Measurements from ENCODE around the gene E2F2.

Gene E2F2

DNA sequence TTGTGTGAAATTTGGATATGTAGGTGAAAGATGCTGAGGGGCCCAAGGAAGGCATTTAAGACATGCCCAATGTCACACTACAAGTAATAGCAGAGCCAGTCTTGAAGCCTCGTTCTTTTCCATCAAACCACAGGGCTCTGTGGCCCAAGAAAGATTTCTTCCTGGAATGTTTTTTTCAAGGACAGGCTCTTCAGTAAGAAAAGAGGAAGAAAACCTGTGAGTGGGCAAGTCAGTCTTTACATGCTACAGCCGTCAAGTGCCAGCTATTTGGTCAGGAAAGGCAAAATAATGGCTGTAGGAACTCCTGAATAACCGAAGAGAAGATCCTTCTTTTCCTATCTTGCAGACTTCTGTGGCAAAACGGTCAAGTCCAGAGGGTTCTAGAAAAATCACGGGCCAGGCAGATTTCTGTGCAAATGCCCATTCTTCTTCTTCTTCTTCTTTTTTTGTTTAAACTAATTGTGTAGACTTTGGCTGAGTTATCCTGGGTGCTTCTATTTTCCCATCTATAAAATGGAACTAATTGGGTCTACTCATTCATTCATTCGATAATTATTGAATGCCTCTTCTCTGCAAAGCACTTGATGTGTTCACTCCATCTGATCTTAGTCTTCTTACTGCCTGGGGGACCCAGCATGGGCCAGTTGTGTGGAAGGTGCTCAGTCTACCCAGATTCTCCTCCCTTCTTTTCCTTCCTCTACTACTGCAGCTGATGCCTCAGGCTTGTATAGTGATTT is 30.2 kb upstream of the E2F2 start:
- ChIA-PET CTCF (interaction anchor here (1.2 to 40.3 kb wide), 2 partner anchors 25 to 76 kb away, joined by 3 to 1485 read pairs; no protein-coding TSS in a partner anchor), POLR2A (interaction anchor here (0.7 to 3.3 kb wide), 3 partner anchors 10 to 25 kb away, joined by 3 to 18 read pairs (median 4); no protein-coding TSS in a partner anchor)
- TF ChIP-seq, protein P1, sequence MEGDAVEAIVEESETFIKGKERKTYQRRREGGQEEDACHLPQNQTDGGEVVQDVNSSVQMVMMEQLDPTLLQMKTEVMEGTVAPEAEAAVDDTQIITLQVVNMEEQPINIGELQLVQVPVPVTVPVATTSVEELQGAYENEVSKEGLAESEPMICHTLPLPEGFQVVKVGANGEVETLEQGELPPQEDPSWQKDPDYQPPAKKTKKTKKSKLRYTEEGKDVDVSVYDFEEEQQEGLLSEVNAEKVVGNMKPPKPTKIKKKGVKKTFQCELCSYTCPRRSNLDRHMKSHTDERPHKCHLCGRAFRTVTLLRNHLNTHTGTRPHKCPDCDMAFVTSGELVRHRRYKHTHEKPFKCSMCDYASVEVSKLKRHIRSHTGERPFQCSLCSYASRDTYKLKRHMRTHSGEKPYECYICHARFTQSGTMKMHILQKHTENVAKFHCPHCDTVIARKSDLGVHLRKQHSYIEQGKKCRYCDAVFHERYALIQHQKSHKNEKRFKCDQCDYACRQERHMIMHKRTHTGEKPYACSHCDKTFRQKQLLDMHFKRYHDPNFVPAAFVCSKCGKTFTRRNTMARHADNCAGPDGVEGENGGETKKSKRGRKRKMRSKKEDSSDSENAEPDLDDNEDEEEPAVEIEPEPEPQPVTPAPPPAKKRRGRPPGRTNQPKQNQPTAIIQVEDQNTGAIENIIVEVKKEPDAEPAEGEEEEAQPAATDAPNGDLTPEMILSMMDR (IDR thresholded peaks at IDR 0.05; ENCODE audit: insufficient read depth, low read length, missing control alignments): no peak
- H3K4me3 ChIP-seq (ENCODE audit: low read depth, low read length): no peak overlapping the region
- no peak for DNase-seq (ENCODE audit: low read depth, low spot score)

DNA sequence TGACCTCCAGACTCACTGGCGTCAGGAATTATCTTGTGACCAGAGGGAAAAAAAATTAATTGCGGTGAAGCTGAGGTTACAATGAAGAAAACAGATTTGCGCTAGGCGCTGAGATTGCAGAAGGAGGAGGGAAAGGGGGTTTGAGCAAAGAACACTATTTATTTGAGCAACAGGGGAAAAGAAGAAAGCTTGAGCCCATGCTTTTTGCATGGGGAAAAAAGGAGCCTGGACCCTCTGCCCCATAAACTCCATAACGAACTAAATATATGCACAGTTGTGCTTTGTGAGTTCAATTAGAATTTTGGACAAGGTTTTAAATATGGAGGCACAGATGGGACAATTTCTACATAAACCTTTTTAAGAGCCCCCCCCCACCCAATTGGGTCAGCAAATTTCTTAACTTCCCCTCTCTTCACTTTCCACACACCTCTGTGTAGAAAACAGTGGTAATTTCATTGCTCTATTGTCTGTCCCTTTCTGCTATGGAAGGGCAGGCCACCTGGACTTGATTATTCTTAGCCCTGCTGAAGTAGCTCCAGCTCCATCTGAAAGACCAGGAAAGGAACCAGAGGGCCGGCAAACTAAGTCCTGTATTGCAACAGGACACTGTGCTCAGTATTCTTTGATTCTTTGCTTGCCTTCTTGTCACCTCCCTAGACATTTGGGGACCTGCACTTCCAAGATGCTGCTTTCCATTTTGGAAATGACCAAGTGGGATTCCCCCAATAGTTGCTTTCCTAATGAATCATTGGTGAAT is 29.1 kb upstream of the E2F2 start:
- no peak for DNase-seq (ENCODE audit: low read depth, low spot score)
- CTCF ChIA-PET: interaction anchor here (1.0 to 40.3 kb wide), 4 partner anchors 12 to 77 kb away, joined by 3 to 1485 read pairs (median 4); no protein-coding TSS in a partner anchor
- POLR2A ChIA-PET: interaction anchor here (0.7 to 5.5 kb wide), 12 partner anchors 10 to 138 kb away, joined by 3 to 67 read pairs (median 5); no protein-coding TSS in a partner anchor
- TF ChIP-seq, protein P1 (IDR thresholded peaks at IDR 0.05; ENCODE audit: insufficient read depth, low read length, missing control alignments): no peak
- peak overlapping the region; percentile 49 for H3K4me3 ChIP-seq (ENCODE audit: low read depth, low read length)

DNA sequence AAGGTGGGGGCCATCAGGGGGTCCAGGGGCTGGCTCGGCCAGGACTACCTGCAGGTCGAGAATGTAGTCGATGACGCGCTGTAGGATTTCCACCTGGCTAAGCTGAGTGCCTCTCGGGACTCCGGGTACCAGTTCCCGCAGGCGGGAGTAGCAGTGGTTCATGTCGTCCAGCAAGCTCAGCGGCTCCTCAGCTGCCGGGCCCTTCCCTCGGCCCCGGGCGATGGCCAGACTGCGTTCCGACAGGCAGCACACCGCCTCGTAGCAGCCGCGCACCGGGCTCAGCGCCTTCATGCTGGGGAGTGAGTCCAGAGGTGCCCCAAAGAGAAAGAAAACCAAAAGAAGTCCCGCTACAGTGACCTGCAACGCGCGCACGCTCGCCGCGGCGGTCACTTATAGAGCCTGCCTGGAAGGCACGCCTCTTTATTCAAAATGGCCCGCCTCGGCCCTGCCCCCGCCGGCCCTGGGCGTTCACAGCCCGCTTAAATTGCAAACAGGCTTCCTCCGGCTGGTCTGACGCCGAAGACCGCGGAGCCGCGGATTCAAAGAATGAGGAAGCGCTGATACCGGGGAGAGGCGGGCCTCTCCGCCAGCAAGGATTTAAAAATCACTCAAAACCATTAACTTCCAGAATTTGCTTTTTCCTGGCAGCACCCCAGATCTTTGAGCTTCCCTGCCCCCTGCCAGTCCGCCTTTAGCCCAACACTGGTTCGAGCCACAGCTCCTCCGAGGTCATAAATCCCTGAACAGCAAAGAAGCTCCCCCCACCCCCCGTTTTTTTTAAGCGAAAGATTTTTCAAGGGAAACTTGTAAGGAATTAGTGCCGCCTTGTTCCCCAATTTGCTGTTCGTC is 28.3 kb upstream of the E2F2 start, which contains the start of gene ID3:
ID3 (minus strand) TSS at position 366 of the 849 bp plus-strand sequence; CDS start at position 291, 75 bp downstream.
- ChIA-PET POLR2A (interaction anchor here (0.7 to 5.5 kb wide), 16 partner anchors 9 to 215 kb away, joined by 3 to 67 read pairs (median 4); partner anchors contain the start of gene HNRNPR), CTCF (interaction anchor here (0.8 to 40.3 kb wide), 7 partner anchors 9 to 78 kb away, joined by 3 to 1485 read pairs (median 5); no protein-coding TSS in a partner anchor)
- TF ChIP-seq, protein P1 (IDR thresholded peaks at IDR 0.05; ENCODE audit: insufficient read depth, low read length, missing control alignments): no peak
- peak within 1 kb of the TSS; percentile 87 for H3K4me3 ChIP-seq (ENCODE audit: low read depth, low read length)
- DNase-seq (ENCODE audit: low read depth, low spot score): peak; percentile 91

DNA sequence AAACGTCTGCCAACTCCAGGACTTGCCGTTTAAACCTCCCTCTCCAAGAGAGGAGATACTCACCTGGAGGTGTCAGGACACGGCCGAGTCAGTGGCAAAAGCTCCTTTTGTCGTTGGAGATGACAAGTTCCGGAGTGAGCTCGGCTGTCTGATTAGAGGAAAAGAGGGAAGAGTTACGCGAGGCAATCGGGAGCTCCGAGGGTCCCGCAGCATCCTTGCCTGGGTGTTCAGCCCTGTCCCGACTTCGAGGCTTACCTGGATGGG is 27.8 kb upstream of the E2F2 start:
- H3K4me3 ChIP-seq (ENCODE audit: low read depth, low read length): peak overlapping the region; percentile 87
- TF ChIP-seq, protein P1 (IDR thresholded peaks at IDR 0.05; ENCODE audit: insufficient read depth, low read length, missing control alignments): no peak
- CTCF ChIA-PET: interaction anchor here (1.4 to 40.3 kb wide), 4 partner anchors 10 to 78 kb away, joined by 4 to 1485 read pairs (median 12); no protein-coding TSS in a partner anchor
- POLR2A ChIA-PET: interaction anchor here (0.5 to 5.5 kb wide), 12 partner anchors 8 to 216 kb away, joined by 3 to 67 read pairs (median 6); partner anchors contain the start of gene HNRNPR
- DNase-seq (ENCODE audit: low read depth, low spot score): no peak

DNA sequence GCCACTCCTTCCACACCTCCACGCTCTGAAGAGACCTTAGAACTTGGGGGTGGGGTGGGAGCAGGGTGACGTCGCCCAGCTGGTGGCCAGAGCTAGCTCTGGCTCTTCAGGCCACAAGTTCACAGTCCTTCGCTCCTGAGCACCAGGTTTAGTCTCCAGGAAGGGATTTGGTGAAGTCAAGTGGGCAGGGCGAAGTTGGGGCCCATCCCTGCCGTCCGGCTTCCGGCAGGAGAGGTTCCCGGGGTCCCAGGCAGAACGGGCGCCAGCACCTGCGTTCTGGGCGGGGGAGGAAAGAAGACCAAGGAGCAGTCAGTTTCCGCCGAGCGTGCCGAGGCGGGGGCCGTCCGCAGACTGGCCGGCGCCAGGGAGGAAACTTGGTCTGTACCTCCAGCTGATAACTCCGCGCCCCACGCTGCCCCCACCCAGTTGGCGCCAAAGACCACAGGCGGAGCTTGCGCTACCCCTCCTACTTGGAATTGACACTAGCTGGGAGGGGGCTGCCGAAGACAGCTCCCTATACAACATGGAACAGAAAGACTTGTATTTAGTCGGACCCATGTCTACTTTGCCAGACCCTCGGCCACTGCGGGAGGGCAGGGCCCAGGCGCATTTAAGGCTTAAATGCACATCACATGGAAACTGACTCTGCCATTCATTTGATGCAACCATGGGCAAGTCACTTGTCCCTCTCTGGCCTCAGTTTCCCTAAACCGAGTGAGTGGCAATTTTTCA is 27.3 kb upstream of the E2F2 start:
- TF ChIP-seq, protein P1 (IDR thresholded peaks at IDR 0.05; ENCODE audit: insufficient read depth, low read length, missing control alignments): no peak

More for the DNA sequence above, 27.3 kb upstream of the E2F2 start:
- DNase-seq (ENCODE audit: low read depth, low spot score): no peak
- peak overlapping the region; percentile 87 for H3K4me3 ChIP-seq (ENCODE audit: low read depth, low read length)
- ChIA-PET CTCF (interaction anchor here (0.8 to 40.3 kb wide), 6 partner anchors 10 to 79 kb away, joined by 3 to 1485 read pairs (median 4); no protein-coding TSS in a partner anchor), POLR2A (interaction anchor here (0.5 to 5.5 kb wide), 16 partner anchors 8 to 329 kb away, joined by 3 to 67 read pairs (median 4); partner anchors contain the start of gene HNRNPR)
